GM21619 (cell line): ENCODE results near the gene ASB15.

Experiments
- ATAC-seq: cut with Tn5 transposase; IDR thresholded peaks from one replicate; pipeline ENCODE4 v1.9.1; 2021; ENCODE audit not compliant: unreplicated experiment

ASB15 gene

DNA sequence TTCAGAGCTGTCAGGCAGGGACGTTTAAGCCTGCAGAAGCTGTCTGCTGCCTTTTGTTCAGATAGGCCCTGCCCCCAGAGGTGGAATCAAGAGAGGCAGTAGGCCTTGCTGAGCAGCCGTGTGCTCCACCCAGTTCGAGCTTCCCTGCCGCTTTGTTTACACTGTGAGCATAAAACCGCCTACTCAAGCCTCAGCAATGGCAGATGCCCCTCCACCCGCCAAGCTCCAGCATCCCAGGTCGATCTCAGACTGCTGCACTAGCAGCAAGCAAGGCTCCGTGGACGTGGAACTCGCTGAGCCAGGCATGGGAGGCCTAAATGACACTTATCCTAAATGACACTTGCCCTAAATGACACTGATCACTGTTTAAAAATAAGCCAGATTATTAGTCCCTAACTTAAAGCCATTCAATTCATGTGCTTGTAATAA, 6.8 kb upstream of the ASB15 start:
- ATAC-seq, result no peak

DNA sequence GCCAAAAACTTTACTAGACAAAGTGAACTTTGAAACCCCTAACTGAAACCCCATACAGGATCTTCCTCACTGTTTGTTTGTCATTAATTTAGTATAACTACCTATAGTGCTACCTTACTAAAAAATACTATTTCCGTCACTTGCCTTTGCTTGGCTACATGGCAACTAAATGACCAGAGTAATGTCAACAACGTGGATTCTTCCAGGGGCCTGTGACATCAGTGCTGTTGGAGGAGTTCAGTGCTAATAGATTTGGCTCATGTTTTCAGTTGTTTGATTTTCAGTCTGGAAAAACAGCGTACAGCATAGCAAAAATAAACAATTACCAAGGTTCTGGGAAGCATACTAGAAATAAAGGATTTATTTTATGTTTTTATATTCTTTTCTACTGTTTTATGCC, 3.0 kb upstream of the ASB15 start:
- ATAC-seq, result no peak

DNA sequence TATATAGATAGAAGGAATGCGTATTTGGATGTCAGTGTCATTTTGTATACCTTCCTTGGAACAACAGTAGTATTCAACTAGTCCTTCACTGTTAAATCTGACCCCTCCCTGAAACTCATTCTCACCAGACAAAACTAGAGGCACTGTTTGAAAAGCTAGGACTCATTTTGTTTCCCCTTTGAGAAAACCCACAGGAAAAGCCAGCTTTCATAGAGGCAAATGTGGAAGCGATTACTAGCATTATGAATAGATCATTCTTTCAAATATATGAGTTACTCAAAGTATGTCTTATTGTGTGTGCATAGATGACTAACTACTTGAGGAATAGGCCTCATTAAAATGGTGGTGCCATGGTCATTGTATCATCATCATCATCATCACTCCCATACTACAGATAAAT, 1.9 kb upstream of the ASB15 start:
- no peak for ATAC-seq

DNA sequence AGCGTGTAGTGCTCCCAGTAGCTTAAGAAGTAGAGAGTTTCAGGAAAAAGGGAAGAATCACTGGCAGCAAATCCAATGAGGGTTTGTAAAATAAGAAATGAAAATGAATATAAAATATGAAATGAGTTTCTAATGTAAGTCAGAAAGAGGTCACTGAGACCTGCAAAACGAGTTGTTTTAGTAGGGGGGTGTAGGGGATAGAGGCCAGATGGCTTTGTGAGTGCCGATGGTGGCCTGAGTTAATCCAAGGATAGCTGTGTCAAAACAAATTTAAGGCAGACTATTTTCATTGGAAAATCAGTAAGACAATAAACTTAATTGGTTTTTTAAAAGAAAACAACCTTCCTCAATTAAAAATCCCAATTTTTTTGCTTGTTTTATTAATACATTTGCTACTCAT, 745 bp upstream of the ASB15 start:
- no peak for ATAC-seq

DNA sequence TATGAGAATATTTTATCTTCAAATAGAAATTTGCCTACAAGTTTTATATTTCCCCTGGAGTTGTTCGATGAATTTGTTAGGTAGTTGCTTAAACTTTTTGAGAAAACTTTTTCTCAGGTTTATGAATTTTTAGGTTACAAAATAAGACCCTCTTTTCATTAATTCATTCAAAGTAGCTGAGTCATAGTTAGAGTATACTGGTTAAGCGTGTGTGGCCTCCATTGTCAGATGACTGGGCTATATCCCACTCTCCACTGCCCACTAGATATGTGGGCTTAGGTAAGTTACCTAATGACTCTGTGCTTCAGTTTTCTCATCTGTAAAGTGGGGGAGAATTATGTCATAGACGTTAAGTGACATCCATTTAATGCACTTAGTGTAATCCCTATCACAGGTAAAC, 1.0 kb downstream of the ASB15 start:
- no peak for ATAC-seq

DNA sequence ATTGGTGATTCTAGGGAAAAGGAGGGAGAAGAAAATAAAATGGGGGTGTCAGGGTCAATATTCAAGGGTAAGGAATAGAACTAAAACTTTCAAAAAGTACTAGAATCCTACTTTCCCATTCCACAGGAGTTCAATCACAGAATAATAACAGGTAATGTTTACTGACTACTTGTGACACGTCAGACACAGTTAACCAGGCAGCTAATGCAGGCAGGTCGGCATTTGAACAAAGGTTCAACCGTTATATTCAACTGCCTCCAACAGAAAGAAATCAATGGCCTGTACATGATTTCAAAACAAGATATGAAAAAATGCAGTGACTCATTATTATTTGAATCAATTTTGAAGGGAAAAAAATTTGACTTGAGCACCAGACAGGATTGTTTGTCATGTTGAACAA, 3.1 kb downstream of the ASB15 start:
- ATAC-seq, result no peak

DNA sequence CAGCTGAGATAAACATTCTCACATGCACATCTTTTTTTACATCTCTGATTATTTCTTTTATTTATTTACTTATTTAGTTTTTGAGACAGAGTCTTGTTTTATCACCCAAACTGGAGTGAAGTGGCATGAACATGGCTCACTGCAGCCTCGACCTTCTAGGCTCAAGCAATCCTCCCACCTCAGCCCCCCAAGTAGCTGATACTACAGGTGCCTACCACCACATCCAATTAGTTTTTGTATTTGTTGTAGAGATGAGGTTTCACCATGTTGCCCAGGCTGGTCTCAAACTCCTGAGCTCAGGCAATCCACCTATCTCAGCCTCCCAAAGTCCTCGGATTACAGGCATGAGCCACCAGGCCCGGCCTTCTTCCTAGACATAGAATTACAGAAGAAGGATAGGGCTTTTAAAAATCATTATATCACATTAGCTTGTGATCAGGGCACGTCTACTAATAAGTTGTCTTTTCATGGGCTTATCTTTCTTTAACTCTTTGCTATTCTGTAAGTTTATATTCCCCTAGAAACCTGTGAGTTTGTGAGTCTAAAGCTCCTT, 5.9 kb downstream of the ASB15 start:
- ATAC-seq, result no peak

DNA sequence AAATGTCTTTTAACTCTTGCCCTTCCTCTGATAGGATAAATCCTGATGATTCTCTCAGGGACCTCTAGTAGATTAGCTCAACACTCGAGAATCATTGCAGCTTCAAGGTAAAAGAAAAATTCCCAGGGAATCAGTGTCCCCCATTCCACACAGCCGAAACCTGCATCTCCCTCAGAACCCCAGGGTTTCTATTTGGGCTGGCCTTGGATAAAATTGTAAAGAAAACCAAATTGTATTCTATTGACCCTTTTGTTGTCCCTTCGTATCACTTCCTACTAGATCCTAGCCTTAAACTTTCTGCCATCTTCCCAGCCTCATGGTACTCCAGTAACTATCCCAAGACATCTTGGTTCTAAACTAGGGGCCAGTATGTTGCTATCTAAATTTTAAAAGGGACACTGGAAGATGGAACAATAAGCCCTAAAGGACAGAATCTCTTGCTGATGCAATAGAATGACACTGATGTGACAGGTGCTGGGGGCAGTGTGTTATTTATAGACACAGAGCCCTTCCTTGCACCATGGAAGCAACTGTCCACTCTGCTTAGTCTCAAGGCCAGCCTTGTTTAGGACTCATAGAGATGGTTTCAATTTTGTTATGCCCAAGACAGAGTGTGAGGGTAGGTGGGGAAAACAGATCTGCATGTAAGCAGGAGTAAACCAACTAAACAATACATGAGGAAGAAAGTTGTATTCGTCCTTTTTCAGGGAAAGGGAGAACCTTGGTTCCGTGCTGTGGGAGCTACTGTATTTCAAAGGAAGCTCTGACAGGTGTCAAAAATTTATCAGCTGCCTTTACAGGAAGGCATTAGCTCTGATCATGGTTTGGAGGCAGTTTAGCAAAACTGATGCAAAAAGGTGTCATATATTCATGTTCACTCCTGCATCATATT, 7.6 kb downstream of the ASB15 start:
- no peak for ATAC-seq

DNA sequence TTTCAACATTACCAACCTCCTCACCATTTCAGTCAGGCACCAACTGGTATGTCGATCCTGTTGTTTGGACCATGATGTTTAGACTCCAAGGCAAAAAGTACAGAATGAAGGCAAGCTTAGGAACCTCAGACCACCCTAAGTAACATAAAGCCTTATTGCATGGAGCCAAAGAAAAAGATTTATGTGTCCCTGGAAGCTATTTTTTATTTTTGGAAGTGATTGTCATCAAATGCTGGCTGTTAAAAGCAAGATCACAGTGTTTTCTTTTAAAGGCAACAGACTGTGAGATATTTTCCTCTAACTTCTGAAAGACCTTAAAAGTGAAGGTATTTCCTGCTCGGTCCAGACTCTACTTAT, 8.2 kb downstream of the ASB15 start:
- ATAC-seq, result no peak

DNA sequence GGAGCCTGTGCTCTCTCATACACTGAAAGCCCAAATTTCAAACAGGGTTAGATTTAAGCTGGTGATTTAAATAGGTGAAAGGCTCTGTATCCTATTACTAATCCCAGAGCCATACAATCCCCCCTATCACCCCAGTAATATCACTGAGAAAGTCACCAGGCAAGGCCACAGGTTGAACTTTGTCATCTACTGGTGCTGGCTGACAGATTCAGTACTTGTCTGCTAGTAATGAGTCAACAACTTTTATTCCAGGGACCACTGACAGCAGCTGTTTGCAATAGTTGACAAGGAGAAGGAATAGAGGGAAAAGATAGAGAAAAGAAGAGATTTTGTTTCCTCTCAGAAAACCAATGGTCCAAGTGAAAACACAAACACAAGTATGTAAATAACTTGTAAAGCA, 10.4 kb downstream of the ASB15 start:
- ATAC-seq, result no peak

DNA sequence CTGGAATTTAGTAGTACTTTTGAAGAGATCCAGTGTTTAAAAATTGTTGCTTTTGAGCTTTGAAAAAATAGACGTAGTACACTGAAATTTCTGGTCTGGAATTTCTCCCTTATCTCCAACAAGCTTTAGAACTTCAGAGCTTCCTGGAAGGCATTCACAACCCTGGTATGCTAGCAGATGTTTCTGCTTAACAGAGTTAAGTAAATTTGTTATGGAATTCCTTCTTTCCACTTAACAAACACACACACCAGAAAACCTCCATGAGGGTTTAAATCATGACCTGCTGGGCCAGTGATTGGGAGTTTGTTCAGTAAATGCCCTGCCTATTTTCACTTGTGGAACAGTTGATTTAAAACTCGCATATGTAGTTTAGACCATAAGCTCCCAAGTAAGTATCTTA, 13.7 kb downstream of the ASB15 start:
- ATAC-seq, result no peak

DNA sequence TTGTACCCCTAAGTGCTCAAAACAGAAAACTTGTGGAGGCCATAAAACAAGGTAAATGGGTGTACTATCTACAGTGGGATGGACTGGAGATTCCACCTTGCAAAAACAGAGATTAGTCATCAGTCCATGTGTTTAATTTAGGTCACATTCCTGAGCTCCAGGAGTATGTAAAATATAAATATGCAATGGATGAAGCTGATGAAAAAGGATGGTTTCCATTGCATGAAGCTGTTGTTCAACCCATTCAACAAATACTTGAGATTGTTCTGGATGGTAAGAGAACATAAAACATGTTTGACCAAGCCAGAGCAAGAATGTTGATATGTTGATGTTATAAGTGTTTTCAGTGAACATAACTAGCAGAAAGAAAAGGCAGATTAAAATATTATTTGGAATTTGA, 14.6 kb downstream of the ASB15 start:
- ATAC-seq, result no peak

DNA sequence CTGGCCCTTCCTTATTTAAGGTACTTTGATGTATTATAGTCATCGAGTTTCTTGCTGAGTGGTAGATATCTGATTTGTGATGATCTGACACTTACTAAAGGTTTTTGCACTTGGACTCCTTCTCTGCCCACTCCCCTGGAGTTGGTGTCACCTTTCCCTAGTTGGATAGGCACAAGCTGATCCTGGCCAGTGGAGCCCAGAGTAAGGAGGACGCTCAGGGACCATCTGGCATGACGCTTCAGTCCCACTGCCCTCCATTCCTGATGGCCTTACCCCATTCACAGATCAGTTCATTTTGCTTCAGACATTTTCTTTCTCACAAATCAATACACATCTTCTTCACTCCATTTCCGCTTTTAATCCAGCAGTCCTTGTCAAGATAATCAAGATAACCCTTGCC, 20.1 kb downstream of the ASB15 start:
- ATAC-seq, result no peak

DNA sequence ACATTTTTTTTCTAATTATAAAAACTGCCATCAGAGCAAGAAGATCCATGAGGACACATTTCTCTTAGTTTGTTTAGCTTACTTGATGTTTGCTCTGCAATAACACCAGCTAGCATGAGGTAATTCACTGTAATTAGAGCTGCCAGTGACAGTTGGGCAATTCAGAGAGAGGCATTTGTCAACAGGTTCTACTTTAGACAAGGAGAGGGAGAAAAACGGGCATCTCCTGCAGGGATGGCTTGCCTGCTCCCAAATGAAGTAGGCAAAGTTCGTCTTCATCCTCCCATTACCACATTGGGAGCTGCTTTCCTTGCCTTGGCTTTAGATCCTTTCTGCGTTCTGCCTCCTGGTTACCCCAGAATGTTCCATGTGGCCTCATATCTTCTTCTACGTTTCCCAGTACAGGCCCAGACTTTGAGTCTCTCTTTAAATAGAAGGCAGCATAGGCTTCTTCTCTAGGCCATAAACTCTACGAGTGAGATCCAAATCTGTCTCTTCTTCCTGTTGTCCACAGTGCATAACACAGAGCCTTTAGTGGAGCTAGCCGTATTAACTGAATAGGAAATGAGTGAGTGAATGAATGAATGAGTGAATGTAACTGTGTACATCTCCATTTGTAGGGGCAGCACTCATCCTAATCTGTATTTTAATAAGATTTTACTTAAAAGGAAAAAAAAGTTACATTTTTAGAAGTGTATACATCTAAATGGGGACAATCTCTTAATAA, 21.2 kb downstream of the ASB15 start:
- no peak for ATAC-seq

DNA sequence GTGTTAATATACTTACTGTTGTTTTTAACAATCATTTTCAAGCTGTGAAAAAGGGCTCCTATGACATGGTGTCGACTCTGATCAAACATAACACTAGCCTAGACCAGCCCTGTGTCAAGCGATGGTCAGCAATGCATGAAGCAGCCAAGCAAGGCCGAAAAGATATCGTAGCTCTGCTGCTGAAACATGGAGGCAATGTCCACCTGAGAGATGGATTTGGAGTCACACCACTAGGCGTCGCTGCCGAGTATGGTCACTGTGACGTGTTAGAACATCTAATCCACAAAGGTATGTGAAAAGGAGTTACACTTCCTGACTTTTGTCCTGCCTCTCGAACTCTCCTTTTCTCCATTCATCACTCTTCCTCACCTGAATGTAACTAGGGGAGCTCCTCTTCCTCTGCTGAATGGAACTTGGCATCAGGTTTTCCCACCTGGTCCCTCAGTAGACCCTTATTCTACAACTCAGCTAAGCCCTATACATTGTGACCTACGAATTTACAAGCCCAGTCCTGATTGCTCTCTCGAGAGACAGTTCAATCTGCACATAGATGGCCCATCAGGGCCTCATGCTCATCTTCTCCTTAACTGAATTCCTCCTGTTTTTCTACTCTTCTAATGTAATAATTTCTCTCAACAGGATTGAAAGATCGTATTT, 23.0 kb downstream of the ASB15 start:
- ATAC-seq, result peak; percentile 94

DNA sequence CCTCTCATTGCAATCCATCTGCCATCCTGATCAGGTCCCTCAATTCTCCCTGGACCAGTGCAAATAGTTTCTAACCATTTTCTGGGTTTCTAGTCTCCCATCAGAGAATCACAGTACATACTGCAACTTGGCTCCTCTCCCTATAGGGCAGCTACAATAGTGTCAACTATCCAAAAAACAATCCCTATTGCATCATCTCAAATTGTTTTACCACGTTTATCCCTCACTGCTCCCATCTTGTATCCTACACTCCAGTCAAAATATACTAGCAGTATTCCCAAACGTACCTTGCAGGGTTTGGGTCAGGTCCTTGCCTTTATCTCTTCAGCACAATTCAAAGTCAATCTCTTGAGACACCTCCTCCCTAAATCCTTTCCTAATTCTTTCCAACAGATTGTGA, 23.6 kb downstream of the ASB15 start:
- no peak for ATAC-seq

DNA sequence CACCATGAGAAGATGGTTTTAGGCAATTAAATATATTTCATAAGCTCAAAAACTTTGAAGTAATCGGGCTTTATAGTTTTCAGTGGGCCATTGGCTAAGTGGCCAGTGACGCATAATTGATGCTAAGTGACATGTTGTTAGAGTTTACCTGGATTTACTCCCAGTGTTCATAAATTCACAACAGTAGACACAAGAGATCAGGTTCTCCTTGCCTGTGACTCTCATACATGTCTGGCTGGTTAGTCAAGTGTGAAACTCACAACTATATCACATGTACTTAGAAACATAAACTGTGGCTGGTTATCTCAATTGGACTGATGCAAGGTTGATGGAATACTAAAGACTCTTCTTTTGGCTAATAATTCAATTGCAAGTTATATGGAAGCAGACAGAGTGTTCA, 26.2 kb downstream of the ASB15 start:
- ATAC-seq, result no peak

DNA sequence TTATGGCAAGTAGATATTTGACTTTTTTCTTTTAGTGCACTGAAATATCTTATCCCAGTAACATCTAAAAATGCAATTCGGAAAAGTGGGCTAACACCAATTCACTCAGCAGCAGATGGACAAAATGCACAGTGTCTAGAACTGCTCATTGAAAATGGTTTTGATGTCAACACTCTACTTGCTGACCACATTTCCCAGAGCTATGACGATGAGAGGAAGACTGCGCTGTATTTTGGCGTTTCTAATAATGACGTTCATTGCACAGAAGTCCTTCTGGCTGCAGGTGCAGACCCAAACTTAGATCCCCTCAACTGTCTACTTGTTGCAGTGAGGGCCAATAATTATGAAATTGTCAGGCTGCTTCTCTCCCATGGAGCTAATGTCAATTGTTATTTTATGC, 27.2 kb downstream of the ASB15 start:
- no peak for ATAC-seq

DNA sequence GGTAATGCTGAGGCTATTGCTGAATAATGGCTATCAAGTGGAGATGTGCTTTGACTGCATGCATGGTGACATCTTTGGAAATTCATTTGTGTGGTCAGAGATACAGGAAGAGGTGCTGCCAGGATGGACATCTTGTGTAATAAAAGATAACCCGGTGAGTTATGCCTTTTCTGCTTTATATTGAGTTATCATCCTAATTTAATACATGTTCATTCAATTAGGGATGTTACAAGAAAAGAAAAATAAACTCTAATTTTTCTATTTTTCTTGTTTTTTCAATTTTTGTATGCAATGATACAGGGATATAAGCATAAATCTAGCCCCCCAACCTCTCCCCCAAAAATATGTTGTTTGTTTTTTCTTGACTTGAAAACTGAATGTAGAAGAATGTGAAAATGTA, 27.7 kb downstream of the ASB15 start:
- ATAC-seq, result no peak

DNA sequence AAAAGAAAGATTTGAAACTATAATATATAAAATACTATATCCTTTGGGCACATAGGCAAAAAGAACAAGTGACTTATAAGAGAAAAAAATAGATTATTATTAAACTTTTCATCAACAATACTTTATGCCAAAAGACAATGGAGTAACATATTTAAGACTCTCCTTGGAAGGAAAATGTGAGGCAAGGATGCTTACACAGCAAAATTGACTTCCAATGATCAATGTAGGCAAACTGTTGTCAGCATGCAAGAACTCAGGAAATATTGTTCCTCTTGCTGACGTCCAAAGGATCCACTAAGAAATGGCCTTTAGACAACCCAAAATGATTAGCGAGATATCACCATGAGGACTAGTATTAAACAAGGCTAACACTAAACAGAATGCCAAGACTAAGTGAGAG, 31.2 kb downstream of the ASB15 start:
- ATAC-seq, result no peak

DNA sequence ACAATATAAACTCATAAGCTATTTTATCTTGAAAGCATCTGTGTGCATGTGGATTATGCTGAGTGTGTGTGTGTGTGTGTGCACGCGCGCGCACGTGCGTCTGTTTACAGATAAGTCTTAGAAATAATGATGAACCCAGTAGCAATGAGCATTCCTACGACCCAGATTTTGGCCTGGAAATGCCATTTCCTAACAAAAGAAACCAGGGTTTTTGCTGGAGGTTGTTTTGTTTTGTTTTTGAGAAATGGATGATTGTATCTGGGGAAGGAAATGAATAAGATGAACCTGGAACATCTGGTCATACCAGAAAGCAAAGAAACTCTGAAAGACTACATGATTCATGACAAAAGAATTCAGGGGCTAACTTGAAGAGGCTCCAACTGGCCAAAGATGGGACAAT, 31.9 kb downstream of the ASB15 start:
- no peak for ATAC-seq
